NCI-H1436 treated with DMSO at 0.1 percent for 48 hours (cell line): Measurements from ENCODE around the gene AFP.

Source experiments
- DNase-seq: peaks from one replicate; lab custom pipeline; 2025; lab: John Stamatoyannopoulos, UW

Gene AFP

DNA sequence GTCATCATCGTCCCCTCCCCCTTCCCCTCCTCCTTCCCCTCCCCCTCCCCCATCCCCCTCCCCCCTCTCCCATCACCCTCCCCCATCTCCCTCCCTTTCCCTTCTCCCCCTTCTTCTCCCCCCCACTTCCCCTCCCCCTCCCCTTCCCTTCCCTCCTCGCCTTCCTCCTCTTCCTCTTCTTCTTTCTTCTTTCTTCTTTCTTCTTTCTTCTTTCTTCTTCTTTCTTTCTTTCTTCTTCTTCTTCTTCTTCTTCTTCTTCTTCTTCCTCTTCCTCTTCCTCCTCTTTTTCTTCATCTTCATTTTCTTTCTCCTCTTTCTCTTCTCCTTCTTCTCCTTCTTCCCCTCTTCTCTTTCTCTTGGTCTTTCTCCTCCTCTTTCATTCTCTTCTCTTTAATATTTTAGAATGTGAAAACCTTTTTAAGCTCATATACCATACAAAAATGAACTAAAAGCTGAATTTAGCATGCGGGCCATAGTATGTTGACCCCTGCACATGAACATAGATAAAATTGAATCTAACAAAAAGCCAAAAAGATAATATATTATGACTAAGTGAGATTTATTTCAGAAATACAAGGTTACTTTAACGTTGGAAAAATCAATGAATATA, 25.0 kb downstream of the AFP start:
- DNase-seq, result no peak

DNA sequence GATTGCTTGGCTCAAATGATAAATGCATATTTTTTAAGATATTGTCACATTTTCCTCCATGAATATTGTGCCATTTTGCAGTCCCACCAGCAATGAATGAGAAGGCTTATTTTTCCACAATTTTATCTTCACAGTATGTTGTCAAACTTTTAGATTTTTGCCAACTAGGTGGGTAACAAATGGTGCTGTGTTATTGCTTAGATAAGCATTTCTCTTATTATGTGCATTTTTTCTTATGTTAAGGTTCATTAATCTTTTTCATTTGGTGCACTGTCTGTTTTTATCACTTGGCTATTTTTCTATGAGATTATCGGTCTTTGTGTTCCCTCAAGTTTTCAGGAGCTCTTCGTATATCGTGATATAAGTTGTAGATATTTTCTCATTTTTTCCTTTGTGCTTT, 32.1 kb downstream of the AFP start:
- DNase-seq, result no peak

GRCh38 chr4:73470728-73471127, 34.7 kb downstream of the AFP start:
- DNase-seq, result no peak

DNA sequence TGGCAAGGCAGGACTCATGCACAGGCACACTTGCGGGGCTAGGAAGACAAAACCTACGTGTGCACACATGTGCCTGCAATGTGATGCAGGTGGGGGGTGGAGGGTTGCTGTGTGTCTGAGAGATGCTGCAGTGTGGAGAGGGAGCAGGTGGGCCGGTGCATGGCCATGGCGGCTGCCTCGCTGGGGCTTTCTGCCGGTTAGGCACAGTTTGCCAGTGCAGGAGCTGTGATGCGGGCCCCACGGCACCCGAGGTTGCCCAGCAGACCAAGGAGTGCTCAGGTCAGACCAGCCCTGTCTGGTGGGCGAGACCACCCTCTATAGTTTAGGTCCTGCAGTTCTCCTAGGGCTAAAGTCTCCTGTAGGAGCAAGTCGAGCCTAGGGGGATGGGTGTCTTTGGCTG, 41.2 kb downstream of the AFP start:
- no peak for DNase-seq

GRCh38 chr4:73479323-73479722, 43.3 kb downstream of the AFP start:
- no peak for DNase-seq

DNA sequence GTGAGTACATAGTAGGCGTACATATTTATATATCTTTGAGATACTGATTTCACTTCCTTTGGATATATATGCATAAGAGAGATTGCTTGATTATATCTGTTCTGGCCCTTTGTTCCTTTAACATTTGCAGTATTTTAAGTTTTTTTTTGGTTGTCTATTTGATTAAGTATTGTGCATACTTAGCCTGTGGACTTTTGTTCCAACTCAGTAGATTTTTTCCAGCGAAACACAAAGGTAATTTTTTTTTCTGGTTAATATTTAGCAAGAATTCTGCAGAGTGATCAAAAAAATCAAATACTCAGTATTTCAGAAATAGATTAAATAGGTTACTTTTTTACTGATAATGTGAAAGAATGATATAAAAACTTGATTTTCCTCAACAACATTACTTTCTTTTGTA, 45.3 kb downstream of the AFP start, which contains the start of gene AFM:
Gene AFM (plus strand): TSS at position 388 of the 400 bp plus-strand sequence. CDS start 31 bp downstream, outside the sequence.
- no peak for DNase-seq

DNA sequence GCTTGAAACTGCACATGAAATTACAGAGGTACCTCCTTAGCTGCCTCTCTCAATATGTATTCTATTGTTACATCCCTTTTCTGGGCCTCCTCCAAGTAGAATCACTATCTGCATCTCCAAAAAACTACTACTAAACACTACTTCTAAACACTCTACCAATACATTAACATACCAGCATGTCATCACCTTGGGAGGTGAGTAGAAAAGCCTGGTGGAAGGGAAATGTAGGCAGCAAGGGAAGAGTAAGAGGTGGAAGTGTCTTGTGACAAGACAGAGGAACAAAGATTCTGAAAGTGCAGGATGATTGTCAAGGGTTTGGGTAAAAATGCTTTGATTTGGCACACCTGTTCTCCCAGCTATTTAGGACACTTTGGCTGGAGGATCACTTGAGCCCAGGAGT, 49.1 kb downstream of the AFP start:
- DNase-seq, result no peak

- DNase-seq, result no peak
Observed at GRCh38 chr4:73485596-73485995, 49.6 kb downstream of the AFP start.

DNA sequence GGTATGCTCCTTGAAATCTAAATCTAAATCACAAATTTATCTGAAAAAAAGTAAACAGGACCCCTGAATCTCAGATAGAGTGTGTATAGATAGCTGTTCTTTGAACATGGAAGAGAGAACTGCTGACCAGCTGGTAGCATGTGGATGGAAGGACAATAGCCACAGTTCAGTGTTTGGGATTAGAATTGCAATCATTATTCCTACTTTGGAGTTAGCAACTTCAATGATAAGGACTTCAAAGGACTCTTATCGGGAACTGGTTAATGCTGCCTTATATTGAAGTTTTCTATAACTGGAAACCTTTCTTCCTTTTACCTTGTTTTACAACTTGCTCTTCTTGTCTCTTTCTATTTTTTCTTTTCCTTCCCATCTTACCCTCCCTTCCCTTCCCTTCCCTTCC, 50.5 kb downstream of the AFP start:
- no peak for DNase-seq

DNA sequence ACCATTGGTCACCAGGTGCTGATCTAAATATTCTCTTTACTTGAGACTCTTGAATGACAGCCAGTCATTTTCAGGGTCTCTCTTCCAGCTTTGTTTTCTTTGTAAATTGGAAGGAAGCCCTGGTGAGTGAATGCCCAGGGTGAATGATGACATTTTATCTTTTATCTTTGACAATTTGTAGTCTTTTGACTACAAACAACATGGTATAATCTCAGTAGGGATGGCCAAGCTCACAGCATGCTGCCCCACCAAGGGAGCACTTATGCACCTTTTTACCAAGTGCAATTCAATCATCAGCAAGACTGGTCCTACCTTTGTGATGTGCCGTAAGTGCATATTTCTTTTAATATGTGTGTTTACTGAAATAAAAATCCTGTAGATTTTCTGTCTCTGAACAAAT, 51.2 kb downstream of the AFP start:
- no peak for DNase-seq

DNA sequence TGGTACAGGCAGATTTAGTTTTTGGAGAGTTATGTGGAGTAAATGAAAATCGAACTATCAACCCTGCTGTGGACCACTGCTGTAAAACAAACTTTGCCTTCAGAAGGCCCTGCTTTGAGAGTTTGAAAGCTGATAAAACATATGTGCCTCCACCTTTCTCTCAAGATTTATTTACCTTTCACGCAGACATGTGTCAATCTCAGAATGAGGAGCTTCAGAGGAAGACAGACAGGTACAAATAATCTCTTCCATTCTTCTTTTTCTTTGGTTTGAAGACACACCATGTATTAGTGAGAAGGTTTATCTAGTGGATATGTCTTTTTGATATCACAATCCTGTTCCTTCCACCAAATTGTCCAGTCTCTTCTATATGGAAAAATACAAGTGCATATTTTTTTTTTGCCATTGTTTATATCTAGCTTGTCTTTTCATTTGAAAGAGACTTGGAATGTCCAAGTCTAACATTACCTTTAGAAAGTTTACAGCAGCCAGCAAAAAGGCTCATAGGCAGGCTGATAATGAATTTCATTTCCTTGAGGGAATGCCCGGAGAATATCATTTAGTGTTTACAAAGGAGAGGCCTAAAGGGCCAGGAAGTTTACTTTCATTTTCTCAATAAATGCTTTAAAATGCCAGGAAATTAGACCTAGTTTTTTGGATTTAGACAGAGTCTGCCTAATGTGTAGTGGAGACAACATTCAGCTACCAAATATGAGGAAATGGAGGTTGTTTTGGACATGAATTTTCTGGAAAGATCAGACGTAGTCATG, 64.2 kb downstream of the AFP start:
- no peak for DNase-seq

- DNase-seq, result no peak
Observed at GRCh38 chr4:73501664-73502265, 65.7 kb downstream of the AFP start.

GRCh38 chr4:73505567-73505966, 69.5 kb downstream of the AFP start:
- no peak for DNase-seq
